Activated gamma-delta T cell treated with Interleukin-2 at 50 U/mL for 16 hours (primary cell): ENCODE measurements around the gene LRP4.

Experiments used
- DNase-seq: peaks from one replicate; pipeline ENCODE4 v3.0.0-alpha.2; 2020

Gene LRP4

DNA sequence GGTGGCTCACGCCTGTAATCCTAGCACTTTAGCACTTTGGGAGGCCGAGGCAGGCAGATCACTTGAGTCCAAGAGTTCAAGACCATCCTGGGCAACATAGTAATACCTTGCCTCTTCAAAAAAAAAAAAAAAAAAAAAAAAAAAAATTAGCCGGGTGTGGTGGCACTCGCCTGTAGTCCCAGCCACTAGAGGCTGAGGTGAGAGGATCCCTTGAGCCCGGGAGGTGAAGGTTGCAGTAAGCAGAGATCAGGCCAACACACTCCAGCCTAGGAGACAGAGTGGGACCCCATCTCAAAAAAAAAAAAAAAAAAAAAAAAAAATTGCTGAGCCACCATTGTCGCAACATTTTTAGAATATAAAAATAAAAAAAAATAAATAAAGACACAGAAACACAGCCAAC lies 79.8 kb downstream of the LRP4 start:
- DNase-seq: no peak

- no peak for DNase-seq
Observed at GRCh38 chr11:46837860-46838259, 80.5 kb downstream of the LRP4 start.

GRCh38 chr11:46836870-46837269 lies 81.5 kb downstream of the LRP4 start:
- DNase-seq: no peak

GRCh38 chr11:46836431-46836830 lies 81.9 kb downstream of the LRP4 start:
- DNase-seq: no peak

DNA sequence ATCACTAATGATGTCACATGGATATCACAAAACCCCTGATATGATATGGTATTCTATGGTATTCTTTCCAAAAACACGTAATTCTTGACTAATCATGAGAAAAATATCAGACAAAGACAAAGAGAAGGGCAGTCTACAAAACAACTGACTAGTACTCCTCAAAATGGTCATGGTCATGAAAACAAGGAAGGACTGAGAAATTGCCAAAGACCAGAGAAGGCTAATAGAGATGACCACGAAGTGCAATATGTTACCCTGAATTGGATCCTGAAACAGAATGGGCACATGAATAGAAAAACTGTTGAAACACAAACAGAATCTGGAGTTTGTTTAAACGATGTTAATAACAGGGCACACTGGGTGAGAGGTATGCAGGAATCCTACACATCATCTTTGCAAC lies 82.5 kb downstream of the LRP4 start:
- no peak for DNase-seq

DNA sequence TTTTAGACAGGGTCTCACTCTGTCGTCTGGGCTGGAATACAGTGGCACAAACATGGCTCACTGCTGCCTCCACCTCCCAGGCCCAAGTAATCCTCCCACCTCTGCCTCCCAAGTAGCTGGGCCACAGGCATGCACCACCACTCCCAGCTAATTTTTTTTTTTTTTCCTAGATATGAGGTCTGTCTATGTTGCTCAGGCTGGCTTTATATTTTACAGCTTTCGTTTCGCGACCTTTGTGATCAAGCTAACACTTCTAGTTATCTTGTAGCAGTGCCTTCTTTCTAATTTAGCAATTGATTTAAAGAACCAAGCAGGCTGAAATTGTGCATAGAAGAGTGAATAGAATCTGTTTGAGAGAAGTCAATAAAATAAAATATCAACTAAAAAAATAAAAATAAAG lies 83.5 kb downstream of the LRP4 start:
- DNase-seq: no peak

DNA sequence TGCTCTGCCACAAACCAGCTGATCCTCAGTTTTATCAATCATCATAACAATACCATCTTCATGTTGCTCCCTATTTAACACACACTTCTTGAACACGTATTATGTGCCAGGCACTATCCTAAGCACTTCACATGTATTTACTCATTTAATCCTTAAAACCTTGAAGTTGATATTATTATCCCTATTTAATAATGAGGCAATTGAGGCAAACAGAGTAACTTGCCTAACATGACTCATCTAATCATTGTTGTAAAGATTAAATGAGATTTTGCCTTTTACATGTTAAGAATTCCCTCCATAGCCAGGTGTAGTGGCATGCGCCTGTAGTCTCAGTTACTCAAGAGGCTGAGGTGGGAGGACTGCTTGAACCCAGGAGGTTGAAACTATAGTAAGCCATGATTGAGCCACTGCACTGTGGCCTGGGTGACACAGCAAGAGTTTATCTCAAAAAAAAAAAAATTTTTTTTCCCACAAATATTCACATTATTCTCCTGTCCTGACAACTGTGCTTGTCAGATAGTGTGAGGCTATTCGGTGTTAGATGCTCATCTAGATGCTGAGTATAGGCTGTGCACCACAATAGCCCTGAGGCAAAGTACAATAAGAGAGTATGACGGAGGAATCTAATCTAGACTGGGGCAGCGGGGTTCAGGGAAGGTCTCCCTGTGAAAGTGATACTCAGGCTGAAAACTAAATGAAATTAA lies 85.7 kb downstream of the LRP4 start:
- DNase-seq: no peak

- no peak for DNase-seq
Observed at GRCh38 chr11:46827995-46828394, 90.4 kb downstream of the LRP4 start.

- DNase-seq: peak; percentile 68
Observed at GRCh38 chr11:46826310-46827044, 91.9 kb downstream of the LRP4 start.

DNA sequence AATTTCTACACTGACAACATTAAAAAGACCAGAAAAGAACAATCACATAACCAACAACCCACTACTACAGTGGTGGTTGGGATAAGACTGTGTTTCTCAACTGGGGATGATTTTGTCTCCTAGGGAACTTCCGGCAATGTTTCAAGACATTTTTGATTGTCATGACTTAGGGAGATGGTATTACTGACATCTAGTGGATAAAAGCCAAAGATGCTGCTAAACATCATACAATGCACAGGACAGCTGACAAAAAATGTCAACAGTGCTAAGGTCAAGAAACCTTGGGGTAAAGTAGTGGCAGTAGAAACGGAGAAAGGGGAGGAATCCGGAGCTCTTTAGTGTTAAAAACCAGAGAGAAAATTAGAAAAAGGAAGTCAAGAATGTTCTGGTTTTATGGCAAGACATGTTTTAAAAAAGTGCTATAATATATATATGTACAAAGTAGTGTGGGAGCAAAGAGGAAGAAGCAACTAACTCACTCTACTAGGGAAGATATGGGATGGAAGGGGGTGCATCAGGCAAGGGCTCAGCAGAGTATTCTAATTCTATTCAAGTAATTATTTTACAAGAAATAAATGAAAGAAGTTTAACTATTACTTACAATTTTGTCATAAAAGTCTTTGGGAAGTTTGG lies 109.4 kb downstream of the LRP4 start:
- no peak for DNase-seq
